ENCODE measurements around the gene SPACA1.
A peak's percentile ranks its signal among the peaks of the same experiment; 100 is the strongest.

Gene SPACA1

DNA sequence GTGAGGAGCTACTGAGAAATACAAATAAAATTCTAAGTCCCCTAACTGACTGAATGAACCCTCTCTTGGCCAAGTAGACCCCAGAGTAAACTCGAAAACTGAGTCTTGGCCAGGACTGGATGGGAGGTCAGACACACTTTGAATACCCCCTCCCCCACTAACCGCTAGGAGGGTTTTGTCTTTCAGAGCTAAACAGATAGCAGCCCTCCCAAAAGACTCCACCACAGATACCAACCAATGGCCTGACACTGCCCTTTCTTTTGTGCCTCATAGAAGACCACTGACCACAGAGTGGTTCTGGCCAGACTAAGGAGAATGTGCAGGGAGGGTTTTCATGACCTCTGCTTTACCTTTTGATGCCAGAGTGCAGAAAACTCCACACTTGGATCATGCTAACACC lies 42.1 kb downstream of the SPACA1 start:
- DNase-seq (ENCODE audit: insufficient read length, low spot score) = no peak
- FAIRE-seq = no peak

DNA sequence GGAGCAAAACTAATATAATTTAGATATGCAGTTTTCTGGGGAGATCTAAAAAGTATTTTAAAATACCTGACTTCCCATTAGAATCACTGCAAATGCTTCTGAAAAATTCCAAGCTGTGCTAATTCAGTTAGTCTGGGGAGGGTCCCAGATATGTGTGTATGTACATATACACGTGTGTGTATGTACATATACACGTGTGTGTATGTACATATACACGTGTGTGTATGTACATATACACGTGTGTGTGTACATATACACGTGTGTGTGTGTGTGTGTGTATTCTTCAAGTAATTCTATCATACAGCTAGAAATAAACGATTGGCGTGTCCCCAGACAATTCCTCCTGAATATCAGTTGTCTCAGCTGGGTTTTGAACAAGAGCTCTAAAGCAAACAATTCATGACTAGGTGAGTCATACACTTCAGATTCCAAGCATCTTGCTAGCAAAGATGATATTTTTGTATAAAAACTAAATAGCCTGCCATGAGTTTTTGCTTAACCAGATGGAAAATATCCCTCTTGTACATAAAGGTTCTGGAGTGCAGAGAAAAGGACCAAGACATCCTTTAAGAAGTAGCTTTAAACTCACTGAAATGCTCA lies 58.2 kb downstream of the SPACA1 start:
- peak; percentile 68 for FAIRE-seq
- no peak for DNase-seq (ENCODE audit: insufficient read length, low spot score)

DNA sequence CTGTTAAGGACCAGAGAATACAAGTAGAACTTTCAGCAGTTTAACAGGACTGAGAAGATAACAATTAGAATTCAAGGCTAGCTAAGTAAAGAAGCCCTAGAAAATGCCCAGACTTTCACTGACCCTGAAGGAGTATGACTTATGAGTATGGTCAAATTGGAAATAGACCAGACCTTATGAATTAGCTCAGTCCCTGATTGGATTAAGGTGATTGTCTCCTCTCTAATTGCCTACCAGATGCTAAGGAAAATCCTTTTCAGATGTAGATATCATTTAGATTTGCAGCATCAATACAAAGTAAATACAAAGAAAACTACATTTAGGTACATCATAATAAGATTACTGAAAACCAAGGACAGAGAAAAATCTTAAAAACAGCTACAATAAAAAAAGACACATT lies 59.6 kb downstream of the SPACA1 start:
- DNase-seq (ENCODE audit: insufficient read length, low spot score) (no peak), FAIRE-seq (no peak)

DNA sequence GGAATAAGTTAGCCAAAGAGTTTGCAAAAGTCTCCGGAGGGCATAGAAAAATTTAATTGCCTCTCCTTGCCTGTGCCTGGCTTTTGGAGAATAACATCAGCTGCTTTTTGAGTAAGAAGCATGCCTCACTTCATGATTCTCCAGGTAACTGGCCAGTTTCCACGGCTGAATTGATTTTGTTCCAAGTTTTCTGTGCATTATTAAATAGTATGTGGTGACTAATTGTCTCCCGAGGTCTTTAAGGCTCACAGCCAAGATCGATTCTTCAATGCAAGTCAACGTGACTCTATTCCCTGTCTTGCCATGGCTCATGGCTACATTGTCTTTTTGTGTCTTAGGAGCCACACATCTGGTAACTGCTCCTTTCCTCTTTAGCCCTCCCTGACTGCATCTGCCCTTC lies 64.3 kb downstream of the SPACA1 start:
- DNase-seq (ENCODE audit: insufficient read length, low spot score) (no peak), FAIRE-seq (no peak)

DNA sequence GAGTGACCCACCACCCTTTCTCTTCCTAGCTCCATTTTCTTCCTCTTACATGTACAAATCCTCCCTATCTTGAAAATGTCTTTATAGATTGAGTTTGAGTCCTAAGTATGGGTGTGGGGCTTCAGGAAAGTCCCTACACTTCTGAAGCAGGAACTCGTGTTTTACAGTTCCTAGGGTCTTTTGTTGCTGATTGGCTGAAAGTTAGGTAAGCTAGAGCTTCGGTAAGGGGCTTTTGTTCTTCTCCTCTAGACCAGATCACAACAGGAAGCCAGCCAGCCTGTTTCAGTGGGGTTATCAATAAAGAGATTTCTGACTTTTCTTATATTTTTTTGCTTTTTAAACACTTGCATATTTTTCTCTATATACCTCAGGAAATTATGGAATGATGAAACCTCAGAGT lies 67.2 kb downstream of the SPACA1 start:
- FAIRE-seq = no peak
- no peak for DNase-seq (ENCODE audit: insufficient read length, low spot score)

DNA sequence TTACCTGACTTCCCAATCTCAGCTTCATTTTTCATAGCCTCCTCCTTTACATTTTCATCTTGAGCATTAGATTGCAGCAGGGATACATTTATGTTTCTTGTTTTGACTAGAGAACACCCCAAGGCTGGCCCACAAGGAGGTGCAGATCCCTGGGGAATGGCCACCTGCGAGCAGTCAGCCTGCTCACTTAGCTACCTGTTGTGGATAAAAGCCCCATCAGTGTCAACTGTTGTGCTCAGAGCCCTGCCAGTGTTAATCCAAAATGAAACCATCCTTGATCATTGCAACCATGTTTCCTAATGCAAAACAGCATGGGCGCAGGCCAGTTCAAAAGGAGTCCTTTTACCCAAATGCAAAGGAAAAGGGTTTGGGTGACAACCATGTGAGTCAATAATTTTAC lies 67.7 kb downstream of the SPACA1 start:
- FAIRE-seq = no peak
- no peak for DNase-seq (ENCODE audit: insufficient read length, low spot score)

DNA sequence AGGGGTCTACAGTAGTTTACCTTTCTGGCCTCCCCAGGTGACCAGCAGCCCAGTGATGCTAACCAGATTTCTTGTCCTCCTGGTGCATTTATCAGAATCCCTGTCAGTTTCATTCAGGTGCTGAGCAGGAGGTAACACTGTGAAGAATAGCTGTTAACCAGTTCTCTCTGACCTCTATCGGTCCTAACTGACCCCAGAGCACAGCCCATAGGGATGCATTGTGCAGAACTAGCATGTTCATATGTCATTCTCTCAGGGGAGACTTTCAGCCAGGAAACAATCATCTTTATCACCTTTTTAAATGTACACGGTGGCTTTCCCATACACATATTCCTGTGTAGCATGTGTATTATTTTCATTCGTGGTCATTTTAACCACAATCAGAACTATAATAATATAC lies 68.6 kb downstream of the SPACA1 start:
- FAIRE-seq (no peak), DNase-seq (ENCODE audit: insufficient read length, low spot score) (no peak)

Data from HTR-8/SVneo (cell line).